ENCODE results near the gene CNTNAP2.
A peak's percentile ranks its signal among the peaks of the same experiment; 100 is the strongest.

The CNTNAP2 gene

DNA sequence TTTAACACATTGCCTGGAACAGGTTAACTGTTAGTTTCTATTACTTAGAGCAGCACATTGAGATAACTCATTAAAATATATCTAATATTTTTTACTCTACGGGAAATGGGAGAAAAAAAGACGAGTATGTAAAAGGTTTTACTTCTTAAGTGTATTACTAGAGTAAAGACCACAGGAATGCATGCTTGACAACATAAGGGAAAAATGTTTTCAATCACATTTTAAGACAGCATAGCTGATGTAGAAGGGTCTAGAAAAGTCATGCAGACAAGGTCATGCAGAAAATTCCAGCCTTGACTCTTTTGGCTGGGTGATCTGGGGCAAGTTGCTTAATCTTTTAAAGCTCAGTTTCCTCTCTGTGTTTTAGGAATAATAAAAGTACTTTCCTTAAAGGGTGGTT lies 806.2 kb downstream of the CNTNAP2 start:
- no peak for DNase-seq

DNA sequence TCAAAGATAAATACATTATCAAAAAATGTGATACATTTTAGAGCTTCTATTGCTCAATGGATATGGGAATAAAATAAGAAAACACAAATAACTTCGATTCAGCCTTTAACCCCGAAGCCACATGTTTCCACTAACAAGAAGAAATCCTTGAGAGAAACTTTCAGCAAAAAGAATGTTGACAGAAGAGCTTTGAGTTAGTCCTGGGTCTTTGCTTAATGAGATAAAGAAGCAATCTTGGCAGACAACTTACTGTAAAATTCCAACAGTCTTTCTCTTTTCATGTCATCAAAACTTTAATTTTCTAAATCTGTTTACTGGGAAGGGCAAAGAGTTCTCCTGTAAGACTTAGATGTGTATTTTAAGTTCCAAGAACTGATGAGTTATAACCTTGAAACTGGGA lies 810.2 kb downstream of the CNTNAP2 start:
- DNase-seq, result no peak

DNA sequence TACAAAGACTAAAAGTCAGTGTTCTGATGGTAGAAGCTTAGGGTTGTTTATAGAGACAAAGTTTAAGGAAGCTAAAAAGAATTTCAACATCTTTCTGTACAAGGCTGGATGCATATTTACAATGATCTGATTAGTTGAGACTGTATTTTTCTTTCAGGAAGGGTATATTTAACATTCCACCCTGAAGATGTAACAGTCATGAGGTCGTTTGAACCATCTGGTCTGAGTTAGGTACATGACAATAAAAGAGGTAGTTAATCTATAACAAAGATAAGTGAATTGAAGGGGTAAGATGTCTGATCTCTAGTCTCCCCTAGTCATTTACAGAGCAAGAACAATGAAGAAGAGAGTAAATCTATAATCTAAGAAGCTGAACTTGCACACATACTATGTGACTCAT lies 821.2 kb downstream of the CNTNAP2 start:
- DNase-seq, result no peak

DNA sequence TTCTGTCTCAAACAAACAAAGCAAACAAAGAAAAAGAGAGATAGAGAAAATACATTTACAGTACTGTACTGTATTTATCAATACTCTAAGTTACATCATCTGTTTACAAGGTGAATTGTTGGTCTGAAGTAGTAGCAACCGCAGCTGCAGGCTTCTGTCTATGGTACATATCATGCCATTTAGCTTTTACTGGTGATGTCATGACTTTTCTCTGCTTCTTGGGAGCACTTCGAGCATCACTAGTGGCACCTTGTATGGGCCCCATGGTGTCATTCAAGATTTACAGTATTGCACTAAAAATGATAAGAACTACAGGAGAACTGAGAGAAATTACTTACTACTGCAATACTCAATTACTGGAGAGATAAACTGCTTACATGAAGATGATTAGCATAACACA lies 826.9 kb downstream of the CNTNAP2 start:
- DNase-seq, result no peak

DNA sequence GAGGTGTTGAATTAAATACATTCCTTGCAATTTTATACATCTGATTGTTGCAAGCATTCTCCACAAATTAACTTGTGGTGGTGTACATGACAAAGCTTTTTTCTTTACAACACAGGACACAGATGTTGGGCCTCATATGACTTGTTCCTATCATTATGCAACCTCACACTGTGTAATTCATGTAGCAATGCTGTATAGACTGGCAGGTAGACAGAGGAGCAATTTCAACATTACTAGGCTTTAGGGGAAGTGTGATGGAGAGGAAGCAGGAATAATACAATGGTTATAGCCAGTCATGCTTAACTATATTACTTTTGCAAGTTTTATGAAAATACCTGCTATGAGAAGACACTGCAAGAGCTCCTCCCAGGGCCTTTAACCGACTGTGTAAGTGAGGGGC lies 832.1 kb downstream of the CNTNAP2 start:
- DNase-seq, result no peak

DNA sequence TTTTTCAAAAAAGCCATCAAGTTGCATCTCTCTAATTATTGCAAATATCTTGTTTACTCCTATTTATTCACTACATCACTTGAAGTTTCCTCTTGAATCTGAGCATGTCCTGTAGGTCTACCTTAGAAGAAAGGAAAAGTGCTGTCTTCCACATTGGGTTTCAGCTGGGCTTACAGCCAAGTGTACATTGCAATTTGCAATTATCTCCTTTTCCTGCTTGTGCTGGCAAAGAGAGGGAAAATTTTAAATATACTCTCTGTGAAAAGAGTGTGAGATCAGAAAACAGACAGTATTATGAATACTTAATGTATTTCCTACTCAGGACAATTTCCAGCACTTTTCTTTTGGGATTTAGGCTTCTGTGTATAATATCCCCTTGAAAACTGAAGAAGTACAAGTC lies 839.7 kb downstream of the CNTNAP2 start:
- DNase-seq, result peak; percentile 1

DNA sequence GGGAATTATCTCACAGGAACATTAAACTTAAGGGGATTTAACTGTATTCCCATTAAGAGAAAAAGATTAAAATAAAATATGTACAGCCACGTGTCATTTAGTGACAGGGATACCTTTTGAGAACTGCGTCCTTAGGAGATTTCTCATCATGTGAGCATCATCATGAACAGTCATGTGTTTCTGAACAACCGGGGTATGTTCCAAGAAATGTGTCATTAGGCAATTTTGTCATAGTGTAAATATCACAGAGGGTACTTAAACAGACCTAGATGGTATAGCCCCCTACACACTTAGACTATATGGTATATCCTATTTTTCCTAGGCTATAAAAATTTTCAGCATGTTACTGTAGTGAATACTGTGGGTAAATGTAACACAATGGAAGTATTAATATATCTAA lies 840.3 kb downstream of the CNTNAP2 start:
- DNase-seq, result peak; percentile 38

DNA sequence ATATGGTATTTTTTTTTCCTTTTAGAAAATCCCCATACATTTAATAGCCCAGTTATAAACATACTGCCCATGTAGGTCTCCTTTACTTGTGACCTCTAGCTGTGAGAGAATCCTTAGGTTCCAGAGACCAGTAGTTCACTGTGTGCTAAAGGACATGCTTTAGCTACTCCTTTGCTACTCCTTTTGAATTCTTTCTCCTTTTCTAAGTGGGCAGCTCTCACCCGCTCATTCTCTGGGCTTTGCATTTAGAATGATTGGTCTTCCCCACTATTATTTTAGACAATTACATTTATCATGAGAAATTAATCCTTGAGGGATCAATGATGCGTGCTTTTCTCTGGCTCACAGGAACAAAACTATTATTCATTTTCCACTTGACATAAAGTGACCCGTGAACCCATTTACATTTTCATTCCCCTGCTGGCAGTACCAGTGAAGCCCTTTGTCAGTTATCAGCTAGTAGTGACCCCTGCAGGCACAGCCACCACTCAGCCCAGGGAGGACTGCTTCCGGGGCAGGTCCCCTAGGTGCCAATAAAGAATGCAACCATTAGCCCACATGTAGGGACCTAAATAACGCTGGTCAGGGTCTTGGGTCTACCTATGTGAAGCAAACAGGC lies 844.3 kb downstream of the CNTNAP2 start:
- DNase-seq, result no peak

DNA sequence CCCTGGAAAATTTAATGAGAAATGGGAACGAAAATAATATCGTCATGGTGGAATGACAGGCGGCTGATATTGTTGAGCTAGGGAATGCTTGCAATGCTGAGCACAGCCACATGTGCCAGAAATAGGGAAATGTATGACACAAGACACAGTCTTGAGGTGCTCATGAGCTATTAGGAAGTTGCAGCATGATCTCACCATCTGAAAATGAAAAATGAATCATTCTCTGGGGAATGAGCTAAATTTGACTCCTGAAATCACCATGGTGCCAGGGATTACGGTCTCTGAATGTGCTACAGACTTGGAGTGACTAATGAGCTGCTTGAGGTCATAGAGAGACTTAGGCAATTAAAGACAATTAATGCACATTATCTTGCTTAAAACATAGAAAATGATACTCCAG lies 845.0 kb downstream of the CNTNAP2 start:
- no peak for DNase-seq

DNA sequence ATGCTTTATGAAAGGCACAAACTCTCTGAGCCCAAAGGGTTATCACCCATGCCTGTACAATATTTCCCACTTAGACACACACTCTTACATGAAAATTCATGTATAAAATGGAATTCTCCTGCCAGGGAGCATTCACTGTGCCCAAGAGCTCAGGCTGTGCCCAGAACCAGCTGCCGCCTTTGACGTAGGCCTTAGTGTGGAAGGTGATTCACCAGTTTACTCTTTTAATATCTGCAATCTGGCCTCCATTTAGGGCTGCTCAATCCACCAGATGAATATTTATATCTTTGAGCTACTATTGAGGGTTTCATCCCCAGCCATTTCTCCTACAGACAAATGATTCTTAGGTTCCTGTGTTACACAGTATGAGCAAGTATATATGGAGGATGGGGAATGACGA lies 849.7 kb downstream of the CNTNAP2 start:
- no peak for DNase-seq

DNA sequence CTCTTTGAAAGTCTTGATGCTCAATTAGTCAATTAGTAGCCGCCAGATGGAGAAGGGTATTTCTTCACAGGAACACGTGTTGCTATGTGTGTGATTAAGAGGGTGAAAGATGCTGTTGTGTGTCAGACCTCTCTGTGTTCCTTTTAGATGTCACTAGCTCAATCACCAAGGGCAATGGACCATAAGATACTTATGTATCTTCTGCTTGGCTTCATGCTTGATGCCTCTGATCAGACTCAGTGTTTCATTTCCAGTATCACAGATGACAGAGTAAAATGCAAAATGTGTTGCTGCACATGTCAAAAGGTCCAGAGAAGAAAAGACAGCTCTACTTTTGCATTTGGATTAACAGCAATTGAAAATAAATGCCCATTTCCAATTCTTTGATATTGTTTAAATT lies 865.9 kb downstream of the CNTNAP2 start:
- DNase-seq, result peak; percentile 32

DNA sequence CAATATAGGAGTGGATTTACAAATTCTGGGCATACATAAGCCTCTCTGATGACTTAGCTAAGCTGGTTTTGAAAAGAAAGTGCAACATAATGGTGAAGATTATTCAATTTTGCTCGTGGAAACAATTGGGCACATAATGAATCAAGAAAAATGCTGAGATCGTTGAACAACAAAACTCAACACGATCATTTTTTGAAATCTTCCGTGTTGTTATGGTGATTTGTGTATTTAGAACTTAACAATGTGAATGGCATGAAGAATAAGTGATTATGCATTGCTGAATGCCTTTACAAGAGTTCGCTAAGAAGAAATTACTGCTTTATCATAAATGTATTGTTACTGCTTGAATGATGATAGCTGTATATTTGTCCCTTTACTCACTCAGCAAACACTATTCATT lies 875.0 kb downstream of the CNTNAP2 start:
- no peak for DNase-seq

DNA sequence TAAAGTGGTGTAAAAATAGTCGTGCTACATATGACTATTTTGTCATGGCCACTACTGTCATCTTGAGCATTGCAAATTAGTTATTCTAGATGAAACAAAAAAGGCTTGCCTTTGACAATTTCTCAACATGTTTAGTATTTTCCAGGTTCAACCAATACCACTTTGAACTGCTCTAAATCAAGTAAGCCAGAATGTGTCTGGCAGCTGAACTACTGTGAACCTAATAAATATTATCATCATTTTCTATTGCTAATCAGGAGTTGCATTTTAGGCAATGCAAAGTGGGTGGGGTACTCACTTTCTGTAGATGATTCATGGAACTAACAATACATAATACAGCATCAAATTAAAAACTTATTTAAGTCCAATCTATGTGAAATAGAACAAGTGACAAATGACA lies 877.2 kb downstream of the CNTNAP2 start:
- DNase-seq, result no peak

DNA sequence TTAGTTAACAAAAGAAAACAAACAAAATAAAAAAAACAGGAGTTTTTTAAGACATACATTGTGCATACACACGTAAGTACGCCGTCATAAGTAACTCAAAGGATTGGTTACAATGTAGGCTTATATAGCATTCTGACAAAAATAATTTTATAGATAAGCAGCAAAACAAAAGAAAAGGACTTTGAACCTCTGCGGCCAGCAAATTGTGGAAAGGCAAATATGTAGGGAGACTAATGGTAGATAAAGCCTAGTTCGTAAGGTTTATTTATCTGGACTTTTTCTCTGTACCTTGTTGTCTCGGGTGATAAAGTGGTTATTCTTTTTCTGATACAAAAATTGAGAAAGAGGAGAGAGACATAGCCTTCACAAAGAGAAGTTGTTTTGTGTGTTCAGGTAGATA lies 891.9 kb downstream of the CNTNAP2 start:
- DNase-seq, result no peak

DNA sequence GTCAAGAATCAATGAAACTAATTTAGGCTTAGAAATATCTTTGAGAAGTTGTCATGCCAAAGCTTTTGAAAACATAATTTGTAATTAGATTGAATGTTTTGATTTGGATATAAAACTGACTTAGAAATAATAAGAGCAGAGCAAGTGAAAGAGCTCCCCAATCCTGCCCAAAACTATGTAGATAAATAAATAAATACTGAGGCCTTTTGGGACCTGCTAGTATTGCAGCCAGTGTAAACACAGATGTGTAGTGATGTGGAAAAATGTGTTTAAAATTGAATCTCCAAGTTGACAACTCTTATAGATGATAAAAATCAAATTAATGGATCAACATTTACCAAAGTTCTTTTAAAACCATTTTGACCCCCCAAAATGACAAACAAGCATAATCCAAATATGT lies 896.1 kb downstream of the CNTNAP2 start:
- DNase-seq, result no peak

DNA sequence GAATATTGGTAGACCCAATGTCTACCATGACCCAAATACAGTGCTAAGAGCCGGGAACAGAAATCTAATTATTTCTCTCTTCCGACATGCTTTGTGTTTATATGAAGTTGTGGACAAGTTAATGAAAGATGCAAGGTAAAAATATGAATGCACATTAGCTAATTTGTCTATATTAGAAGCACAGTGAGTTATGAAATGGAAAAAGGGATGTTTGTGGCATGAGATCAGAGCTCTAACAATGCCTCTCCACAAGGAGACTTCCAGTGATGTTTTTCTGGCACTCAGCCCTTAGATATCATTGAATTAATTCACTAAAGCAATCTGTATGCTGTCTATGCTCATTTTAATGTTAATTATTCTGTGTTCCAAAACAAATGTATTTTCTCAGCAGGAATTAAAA lies 897.2 kb downstream of the CNTNAP2 start:
- no peak for DNase-seq

DNA sequence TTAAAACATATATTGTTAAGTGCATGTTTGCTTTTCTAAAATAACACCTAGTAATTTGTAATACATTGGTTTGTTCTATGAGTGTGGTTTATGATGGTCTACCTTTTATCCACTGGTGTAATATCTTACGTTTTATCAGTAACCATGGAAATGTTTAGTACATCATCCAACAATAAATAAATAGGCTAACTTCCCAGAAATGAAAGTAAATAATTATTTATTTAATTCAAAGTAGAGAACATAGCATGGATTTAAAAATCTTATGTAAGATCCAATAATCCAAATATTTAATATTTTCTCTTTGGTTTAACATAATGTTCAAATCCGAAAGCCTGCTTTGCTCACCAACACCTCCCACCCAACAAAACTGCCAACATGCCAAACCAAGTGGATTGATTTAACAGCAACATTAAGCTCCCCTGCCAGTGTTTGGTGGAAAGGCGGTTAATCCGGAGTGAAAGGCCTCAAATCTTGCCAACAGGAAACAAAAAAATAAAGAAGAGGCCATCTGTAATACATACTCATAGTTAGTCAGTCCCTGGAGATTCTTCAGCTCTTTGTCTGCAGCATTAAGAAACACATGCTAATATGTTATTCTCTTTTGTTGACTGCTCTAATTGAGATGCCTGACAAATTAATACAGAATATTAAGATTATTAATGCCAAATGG lies 897.8 kb downstream of the CNTNAP2 start:
- DNase-seq, result no peak

DNA sequence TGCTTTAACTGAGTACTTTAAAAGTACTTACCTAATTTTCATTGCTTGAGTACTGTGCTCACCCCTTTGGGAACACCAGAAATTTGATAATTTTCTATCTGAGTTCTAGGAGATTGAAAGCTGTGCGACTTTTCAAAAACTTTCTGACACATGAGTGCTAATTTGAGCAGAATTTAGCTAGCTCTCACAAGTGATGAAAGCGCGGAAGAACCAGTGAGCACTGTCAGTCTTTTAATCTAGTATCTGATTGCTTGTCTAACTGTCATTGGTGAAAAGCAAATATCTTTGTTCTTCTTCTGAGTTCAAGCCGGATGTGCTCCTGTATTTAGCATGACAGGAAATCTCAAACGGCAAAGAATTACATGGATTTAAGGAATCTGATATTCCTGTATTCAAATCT lies 899.4 kb downstream of the CNTNAP2 start:
- no peak for DNase-seq

DNA sequence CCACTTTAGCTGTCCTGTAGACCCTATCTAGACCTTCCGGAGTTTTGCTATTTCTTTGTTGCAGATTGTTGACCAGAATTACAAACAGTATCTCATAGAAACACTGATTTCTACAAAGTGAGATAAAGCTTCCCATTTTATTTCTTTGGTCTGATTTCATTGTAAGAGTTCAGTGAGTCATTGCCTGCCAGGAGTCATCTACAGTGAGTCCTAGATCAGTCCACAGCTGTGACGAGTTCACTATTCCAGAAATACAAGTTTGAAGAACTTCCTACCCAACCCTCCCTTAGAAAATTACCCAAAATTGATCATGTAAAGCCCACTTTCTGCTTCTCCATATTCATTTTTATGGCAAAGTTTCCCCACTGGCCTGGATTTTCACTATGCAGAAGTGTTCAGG lies 905.5 kb downstream of the CNTNAP2 start:
- DNase-seq, result no peak

DNA sequence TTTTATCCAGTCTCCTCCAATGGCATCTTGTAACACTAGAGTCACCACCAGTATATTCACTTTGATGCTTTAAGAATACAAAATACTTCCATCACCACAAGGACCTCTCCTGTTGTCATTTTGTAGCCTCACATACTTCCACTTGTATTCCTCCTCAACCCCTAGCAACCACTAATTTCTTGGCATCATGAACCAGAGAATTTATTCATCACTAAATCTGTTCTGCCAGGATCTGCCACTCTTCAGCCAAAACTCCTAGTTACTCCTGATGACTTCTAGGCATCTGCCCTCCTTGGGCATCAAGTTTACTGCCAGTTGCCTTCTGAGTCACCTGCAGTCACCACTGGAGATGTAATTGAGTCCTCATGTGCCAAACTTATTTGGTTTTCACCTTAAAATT lies 906.8 kb downstream of the CNTNAP2 start:
- no peak for DNase-seq

DNA sequence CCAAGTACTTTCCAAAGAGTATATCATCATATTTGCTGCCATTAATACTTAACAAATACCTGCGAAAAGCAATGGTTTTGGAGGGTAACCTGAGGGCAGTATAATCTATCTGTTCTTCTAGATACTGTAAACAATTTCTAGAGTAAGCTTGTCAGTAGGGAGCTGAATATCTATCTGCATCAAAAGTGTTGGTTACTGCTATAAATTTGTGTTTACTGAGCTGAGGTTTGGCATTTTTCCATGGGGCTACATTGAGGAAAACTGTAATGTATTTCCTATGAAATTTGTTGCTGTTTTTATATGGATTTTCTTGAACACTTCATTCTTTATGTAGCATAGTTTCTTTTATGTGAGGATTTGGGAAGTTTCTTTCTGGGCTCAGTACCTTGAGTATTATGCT lies 913.4 kb downstream of the CNTNAP2 start:
- no peak for DNase-seq

DNA sequence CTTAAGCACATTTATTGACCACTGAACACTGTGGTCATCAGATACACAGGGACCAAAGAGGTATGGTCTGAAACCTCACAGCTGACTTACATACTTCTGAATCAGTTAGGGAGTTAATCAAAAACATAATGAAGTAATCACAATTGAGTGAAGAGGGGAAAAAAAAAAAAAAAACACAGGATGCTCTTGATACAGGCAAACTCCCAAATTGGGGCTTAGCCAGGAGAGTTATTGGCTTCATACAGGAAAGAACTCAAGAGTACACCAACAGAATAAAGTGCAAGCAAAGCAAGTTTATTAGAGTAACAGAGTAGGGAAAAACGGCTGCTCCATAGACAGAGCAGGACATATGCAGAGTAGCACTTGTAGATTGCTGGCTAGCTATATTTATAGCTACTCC lies 917.0 kb downstream of the CNTNAP2 start:
- DNase-seq, result no peak

DNA sequence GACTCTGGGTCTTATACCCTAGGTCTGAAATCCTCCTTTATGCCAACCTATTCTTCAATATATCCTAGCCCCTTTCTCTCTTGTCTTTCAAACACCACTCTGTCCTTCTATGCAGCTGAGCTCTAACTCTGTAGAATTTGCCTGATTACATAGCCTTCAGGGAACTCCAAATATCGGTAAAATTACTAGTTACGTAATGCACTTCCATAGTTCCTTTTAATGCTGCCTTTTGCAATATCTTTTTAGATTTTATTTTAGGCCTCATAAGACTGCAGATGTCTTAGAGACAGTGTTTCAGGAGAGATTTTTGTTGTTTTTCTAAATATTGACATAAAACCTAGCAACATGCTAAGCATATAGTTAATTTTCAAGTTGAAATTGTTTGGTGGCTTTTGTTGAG lies 924.8 kb downstream of the CNTNAP2 start:
- no peak for DNase-seq

DNA sequence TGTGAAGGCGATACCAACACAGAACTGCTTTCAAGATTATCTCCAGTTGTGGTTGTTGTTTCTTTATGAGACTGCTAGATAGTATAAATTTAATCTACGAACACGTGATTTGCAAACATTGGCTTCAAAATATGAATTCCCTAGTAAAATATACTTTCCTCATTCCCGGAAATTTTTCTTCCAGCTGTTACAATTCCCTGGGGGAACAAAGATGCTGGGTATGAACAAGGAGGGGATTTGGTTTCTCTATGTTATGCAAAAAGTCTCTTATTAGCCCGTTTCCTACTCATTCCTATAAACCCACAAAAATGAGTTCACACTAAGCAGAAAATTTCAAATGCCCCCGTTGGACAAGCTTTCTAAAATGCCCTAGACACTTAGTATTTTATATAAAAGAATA lies 928.3 kb downstream of the CNTNAP2 start:
- no peak for DNase-seq

DNA sequence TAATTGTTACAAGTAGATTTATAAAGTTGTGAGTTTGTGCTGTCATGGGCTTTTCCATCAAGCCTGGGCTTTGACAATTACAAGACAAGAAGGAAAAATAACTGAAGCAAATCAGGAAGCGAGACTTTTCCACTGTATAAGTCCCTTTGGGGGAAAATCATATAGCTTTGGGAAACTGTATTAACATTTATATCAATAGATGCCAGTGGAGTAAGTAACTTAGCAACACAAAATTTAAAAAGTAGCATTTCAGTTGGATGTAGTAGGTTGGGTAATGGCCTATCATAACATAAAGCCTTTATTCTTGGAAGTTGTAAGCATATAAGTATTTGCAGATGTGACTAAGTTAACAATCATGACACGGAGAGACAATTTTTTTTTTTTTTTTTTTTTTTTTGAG lies 931.1 kb downstream of the CNTNAP2 start:
- no peak for DNase-seq
